GM18951 (cell line): ENCODE measurements around the gene SLCO2B1.

ENCODE experiments used
- POLR2A ChIP-seq: IDR thresholded peaks from 4 replicates; pipeline ENCODE4 v1.6.1; 2011; ENCODE audit warnings: mild to moderate bottlenecking; ENCODE audit not compliant: insufficient read length, insufficient read depth; ENCODE audit errors: extremely low read depth
- in situ Hi-C: fragments of 300-500 bp; cut with MboI; formaldehyde crosslinking; loops from one replicate; pipeline ENCODE4 v1.12.0; 2022; ENCODE audit warnings: low sequenced_read_pairs, mixed read lengths, inconsistent platforms; ENCODE audit not compliant: unreplicated experiment

The SLCO2B1 gene

GRCh38 chr11:75249704-75250103 lies 98.8 kb downstream of the SLCO2B1 start:
- in situ Hi-C loops: no loop called here
- TF ChIP-seq POLR2A: no peak

GRCh38 chr11:75254326-75254725 lies 103.4 kb downstream of the SLCO2B1 start:
- no peak for TF ChIP-seq POLR2A
- in situ Hi-C loops: no loop called here
